Small intestine (tissue), 4 donors: ENCODE measurements around the gene TLR3. TPM values are rescaled to one million over a fixed set of nuclear protein-coding genes. Genes with fewer than 3 reads are reported as not detected.

Source experiments
- polyA plus RNA-seq, 4 donors: library from polyadenylated mRNA; stranded (reverse) in 3 of 4; unstranded in 1 of 4; fragments of 200-250 nt in 3 of 4; fragments of 120-200 nt in 1 of 4; gene quantifications; one replicate each; pipeline versions ENCODE4 v1.2.1 to v1.2.3, GENCODE V29; 2013
- donor health status: healthy with polysubstance abuse.
- donor health status: Bipolar disorder and iron deficiency.
- donor health status: healthy.

The TLR3 gene
- polyA plus RNA-seq, 4 donors: 2.7 to 5.4 (median 3.5) TPM

Other genes with a start within 250 kb of the TLR3 start
- gene FAM149A, start 35.5 kb downstream of the TLR3 start, polyA plus RNA-seq: 10 to 100 TPM in 2 of 4 donors, 1 to 10 TPM in 2; 6.8 to 12.9 (median 9.5) TPM
- gene CYP4V2, start 122.4 kb downstream of the TLR3 start, polyA plus RNA-seq: 10 to 100 TPM; 19.5 to 49.9 (median 25.8) TPM
- gene KLKB1, start 158.4 kb downstream of the TLR3 start, polyA plus RNA-seq: 10 to 100 TPM in 2 of 4 donors, 1 to 10 TPM in 2; 1.2 to 25.0 (median 9.7) TPM
- 10 to 100 TPM in 2 of 4 donors, 1 to 10 TPM in 1, under 1 TPM in 1; 0.53 to 25.1 (median 11.8) TPM for gene F11, start 197.0 kb downstream of the TLR3 start, polyA plus RNA-seq